ENCODE results near the gene OR5C1.
"Not testable (repeated sequence)": the region's sequence is repeated elsewhere in the genome, so short reads cannot be mapped to it uniquely, and the experiment has no call there.

The OR5C1 gene

DNA sequence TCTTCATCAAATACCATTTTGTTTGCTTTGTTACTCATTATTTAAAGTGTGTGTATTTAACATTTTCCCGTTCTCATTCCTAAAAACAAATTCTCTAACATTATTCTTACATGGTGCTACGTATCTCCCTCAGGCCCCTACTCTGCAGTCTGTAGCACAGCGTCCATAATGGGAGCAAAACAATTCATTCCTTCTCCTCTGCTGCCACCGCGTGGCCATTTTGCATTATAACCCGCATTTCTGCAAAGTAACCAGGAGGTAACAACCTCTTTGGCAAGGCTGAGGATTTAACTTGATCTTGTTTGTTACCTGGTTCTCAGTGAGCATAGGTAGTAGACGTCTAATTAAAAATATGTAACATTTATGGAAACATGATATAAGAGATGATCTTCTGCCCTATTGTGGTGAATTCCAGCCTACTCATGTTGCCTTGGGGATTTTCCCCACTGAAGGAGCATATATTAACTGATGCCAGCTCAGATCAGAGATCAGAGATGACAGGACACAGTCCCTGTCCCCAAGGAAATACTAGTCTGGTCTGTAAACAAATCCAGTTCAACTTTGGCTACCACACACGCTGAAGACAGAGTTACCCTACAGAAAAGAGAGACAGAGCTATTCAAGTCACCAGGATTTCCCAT lies 21.7 kb downstream of the OR5C1 start:
- peak; percentile 71 for DNase-seq (ENCODE audit: low spot score)

DNA sequence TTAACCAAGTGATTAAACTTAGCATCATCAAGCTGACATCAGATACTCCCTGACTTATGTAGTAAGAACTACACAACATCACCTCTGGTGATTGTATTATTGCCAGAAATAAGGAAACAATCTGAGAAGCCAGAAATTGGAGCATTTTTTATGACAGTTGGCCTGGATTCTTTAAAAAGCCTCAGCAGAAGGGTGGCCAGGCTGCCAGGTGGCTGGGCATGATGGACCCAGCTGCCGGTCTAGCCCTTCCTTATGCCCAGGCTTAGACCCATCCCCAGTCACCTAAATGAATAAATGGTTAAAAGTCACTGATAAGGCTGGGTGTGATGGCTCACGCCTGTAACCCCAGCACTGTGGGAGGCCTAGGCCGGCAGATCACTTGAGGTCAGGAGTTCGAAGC lies 24.0 kb downstream of the OR5C1 start:
- DNase-seq (ENCODE audit: low spot score): no peak

DNA sequence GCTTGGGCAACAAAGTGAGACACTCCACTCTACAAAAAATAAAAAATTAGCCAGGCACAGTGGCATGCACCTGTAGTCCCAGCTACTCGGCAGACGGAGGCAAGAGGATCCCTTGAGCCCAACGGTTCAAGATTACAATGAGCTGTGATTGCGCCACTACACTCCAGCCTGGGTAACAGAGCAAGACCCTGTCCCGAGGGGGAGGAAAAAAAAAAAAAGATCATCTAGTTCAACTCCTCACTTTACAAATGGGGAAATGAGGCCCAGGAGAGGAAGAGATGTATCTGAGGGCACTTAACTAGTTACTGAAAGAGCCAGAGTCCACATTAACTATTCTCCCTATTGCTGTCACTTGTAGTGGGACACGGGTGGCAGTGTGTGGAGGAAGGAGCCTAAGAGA lies 25.8 kb downstream of the OR5C1 start:
- no peak for DNase-seq (ENCODE audit: low spot score)

DNA sequence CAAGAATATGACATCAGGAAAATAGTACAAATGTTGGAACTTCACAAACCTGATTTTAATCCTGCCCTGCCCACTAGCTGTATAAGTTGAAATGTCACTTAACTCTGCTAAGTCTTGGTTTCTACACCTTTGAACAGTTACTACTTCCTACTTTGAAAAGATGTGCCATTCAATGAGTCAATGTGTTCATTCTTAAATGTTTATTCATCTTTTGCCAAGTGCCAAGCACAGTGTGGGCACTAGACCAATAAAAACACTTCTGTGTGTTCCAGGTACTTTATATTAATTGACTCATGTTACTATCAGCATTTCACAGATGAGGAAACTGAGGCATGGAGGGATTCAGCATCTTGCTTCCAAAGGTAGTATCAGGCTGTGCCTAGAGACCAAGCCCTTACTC lies 26.8 kb downstream of the OR5C1 start:
- DNase-seq (ENCODE audit: low spot score): no peak

DNA sequence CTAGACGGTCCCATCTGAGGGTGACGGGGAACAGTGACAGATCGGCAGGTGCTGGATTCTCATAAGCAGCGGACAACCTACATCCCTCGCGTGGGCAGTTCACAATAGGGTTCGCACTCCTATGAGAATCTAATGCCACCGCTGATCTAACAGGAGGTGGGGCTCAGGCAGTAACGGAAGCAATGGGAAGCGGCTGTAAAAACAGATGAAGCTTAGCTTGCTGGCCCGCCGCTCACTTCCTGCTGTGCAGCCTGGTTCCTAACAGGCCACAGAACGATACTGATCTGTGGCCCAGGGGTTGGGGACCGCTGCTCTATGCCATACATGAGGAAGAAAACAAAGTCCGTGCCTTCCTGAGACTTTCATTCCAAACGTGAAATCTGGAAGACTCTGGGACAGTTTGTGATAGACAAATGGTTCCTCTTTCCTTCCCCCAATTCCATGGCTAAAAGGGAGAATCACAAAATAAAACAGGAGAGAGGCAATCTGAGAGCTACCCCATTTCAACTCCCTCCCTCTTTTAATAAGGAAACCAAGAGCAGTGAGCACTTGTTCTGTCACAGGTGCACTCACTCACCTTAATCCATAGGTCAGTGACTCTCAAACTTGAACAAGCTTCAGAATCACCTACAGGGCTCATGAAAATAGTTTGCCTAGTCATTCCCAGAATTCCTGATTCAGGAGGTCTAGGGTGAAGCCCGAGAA lies 27.6 kb downstream of the OR5C1 start:
- peak; percentile 55 for DNase-seq (ENCODE audit: low spot score)

DNA sequence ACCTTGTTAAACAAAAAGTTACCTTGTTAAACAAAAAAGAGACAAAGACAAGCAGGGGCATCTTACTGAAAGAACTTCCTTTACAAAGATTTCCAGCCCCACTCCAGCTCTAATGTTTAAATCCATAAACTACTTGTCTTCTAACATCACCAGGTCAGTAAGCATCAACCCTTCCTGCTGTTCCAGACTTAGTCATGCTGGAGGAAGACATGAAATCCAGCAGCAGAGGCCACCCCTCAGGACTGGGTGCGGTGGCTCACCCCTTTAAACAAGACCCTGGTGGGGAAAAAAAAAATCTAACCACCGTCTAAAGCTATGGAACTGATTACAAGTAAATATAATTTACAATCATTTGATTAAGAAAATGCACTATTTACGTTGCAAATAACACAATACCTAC lies 30.6 kb downstream of the OR5C1 start:
- DNase-seq (ENCODE audit: low spot score): no peak

DNA sequence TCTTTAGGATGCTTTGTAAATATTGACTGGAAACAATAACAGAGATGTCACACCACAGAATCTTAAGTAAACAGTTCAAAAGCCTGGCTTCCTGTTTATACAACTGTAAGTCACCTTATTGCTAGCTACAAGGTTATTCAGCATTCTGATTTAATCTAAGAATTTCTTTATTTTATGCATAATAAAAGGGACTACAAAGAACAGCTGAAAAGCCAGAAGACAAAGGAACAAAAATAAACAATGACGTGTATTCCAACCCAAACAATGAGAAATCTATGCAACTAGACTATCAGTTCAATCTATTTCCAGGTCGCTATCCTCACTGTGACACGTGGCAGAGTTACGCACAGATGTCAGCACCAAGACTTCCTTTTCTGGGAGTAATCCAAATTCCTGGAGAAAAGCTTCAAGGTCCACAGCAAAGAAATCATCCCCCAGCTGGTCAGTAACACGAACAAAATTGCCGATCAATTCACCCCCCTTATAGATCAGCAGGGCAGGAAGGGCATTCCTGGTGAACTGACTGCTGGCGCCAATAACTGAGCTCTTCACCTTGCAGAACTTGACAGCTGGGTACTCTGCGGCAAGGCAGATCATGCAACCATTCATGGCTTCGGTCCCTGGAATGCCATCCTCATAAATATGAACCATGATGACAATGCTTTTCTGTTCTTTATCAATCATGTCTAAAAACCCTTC lies 31.2 kb downstream of the OR5C1 start:
- DNase-seq (ENCODE audit: low spot score): no peak

DNA sequence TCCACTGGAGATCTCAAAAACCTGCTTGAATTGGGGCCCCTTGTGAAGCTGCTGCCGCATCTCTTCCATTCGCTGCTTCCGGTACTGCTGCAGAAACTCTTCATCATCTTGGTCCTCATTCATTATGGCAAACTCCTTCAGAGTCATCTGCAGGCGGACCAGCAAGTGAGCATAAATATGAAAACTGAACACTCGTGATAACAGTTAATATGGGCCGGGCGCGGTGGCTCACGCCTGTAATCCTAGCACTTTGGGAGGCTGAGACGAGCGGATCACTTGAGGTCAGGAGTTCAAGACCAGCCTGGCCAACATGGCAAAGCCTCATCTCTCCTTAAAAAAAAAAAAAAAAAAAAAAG lies 31.7 kb downstream of the OR5C1 start:
- DNase-seq (ENCODE audit: low spot score): no peak

DNA sequence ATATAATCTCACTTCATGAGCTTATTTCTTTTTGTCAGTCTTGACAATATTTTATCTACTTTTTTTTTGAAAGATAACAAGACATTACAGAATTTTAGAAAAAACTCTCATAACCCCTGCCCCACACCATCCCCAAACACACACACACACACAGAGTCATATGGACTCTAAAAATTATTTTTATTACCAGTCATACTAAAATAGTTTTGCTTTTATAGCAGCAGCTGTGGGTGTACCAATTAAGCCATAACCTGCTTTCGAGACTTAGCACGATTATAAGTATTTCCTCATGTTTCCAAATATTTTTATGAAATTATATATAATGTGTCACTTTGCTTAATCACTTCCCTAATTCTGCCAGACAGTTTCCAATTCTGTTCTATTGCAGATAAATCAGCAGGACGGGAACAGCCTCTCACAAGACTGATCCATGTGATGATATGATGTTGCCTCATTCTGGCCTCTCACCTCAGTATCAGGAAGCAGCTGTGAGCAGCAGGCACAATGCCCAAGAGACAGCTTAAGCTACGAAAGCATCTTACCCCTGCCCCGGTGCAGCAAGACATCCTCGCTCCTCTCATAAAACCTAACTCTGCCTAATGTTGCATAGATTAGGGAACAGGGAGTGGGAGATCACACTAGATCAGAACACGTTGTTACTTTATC lies 32.7 kb downstream of the OR5C1 start:
- no peak for DNase-seq (ENCODE audit: low spot score)

DNA sequence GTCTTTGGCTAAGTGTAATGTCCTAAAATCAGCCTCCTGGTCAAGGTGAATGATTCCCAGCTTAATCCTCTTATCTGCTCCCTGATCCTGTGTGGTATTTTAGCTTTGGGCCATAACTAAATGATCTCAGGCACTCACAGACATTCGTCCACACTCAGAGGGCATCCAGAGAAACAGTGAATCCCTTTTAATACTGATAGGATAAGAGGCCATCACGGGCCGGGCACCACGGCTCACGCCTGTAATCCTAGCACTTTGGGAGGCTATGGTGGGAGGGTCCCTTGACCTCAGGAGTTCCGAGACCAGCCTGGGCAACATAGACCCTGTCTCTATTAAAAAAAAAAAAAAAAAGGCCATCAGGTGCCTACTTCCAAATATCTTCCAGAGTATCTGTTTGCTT lies 33.3 kb downstream of the OR5C1 start:
- DNase-seq (ENCODE audit: low spot score): no peak

DNA sequence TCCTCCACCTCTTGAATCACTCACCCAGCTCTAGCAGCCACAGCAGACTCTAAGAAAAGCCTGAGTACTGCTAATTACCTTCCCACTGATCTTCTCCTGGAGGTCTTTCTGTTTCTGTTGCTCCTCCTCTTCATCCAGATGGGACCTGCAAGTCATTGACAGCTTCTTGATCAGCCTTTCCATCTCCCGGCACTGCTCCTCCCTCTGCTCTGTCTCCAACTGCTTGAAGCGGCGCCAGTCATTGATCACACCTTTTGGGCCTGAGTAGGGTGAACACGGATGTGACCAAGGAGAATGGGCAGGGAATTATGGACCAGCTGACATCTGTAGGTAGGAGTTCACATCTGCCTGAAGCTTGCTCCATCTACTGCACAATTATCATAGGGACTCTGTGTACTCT lies 34.2 kb downstream of the OR5C1 start:
- DNase-seq (ENCODE audit: low spot score): no peak

DNA sequence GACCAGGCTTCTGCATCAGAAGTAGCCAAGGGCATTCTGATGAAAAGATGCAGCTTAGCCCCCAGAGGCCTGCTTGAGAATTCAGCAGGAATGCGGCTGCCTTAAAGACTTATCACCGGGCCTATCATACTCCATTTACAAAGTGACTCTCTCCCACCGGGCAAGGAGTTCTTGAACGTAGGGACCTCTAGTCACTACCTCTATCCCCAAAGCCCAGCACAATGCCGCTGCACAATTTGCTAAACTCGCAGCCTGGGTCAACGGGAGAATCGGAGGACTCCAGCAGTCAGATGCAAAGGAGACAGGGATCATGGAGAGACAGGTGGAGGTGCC lies 39.0 kb downstream of the OR5C1 start:
- DNase-seq (ENCODE audit: low spot score): no peak

DNA sequence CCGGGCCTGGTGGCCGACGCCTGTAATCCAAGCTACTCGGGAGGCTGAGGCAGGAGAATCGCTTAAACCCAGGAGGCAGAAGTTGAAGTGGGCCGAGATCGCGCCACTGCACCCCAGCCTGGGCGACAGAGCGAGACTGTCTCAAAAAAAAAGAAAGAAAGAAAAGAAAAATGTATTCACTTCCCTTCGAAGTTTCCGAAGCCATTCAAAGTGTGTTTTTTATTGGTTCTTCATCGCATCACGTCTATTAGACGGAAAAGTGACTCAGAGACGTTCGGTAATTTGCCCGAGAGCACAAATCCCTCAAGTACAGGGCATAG lies 40.2 kb downstream of the OR5C1 start:
- DNase-seq (ENCODE audit: low spot score): not testable (repeated sequence)

DNA sequence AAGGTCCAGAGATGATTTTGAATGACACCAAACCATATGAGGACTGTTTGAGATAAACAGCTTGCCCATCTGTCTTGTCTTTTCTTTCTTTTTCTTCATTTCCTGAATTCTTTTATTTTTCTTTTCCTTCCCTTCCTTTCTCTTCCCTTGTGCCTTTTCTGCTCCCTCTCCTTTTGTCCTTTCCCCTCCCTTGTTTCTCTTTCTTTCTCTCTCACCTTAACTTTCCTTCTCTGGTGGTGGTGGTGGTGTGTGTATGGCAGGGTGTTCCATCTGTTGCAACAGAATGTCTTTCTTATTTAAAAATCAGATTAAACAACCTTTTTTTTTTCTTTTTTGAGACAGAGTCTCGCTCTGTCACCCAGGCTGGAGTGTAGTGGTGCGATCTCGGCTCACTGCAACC lies 43.5 kb downstream of the OR5C1 start:
- DNase-seq (ENCODE audit: low spot score): no peak

DNA sequence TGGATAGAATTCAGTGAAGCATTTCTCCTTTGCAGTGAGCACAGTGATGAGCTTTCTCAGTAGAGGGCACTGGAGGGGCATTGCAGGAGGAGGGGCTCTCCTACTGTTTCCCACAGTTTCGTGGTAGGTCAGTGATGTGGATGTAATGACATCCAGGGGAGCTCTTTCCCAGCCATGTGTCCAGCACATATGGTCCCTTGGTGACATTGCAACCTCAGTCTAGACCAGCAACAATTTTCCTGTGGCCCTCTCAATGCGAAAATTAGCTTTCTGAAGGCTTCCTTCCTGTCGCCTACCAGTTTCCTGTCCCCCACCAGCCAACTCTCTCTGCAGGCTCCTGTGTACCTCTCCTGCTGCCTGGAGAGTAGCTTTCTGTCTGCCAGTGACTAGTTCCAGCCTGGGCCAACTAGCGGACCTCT lies 46.6 kb downstream of the OR5C1 start:
- peak; percentile 32 for DNase-seq (ENCODE audit: low spot score)

DNA sequence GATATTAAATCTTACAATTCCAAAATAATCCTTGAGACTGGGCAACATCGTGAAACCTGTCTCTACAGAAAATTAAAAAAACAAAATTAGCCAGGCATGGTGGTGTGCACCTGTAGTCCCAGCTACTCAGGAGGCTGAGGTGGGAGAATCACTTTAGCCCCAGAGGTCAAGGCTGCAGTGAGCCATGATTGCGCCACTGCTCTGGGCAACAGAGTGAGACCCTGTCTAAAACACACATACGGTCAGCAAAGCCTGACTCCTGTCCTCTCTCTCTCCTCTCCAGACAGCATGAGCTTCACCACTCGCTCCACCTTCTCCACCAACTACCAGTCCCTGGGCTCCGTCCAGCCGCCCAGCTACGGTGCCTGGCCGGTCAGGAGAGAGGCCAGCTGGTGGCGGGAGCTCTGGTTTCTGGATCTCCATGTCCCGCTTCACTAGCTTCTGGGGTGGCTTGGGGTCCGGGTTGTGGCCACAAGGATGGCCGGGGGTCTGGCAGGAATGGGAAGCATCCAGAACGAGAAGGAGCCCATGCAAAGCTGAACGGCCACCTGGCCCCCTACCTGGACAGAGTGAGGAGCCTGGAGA lies 48.6 kb downstream of the OR5C1 start:
- no peak for DNase-seq (ENCODE audit: low spot score)

DNA sequence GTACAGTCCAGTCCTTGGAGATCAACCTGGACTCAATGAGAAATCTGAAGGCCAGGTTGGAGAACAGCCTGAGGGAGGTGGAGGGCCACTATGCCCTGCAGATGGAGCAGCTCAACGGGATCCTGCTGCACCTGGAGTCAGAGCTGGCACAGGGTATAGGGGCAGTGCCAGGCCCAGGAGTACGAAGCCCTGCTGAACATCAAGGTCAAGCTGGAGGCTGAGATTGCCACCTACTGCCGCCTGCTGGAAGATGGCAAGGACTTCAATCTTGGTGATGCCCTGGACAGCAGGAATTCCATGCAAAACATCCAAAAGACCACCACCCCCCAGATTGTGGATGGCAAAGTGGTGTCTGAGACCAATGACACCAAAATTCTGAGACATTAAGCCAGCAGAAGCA lies 49.7 kb downstream of the OR5C1 start:
- not testable (repeated sequence) for DNase-seq (ENCODE audit: low spot score)

Data from CD4-positive, alpha-beta T cell treated with Interleukin-6 at 100 ng/mL for 8 hours (primary cell).